Thymus (tissue), 11 donors: Measurements from ENCODE around the gene PXMP4. TPM values are rescaled to one million over a fixed set of nuclear protein-coding genes. Genes with fewer than 3 reads are reported as not detected.

Source experiments
- DNase-seq, 9 donors: peaks; one replicate each; pipeline ENCODE4 v3.0.0-alpha.2; 2013; ENCODE audit warnings: low spot score in 9 of 9, low read depth in 6 of 9, missing footprints in 1 of 9
- H3K27ac ChIP-seq, 2 donors: one replicate each; pipeline ENCODE4 v1.5.1; 2013; ENCODE audit warnings: control low read depth in 1 of 2, low read depth in 1 of 2, low read length in 1 of 2, mild to moderate bottlenecking in 1 of 2, moderate library complexity in 1 of 2
- H3K27me3 ChIP-seq, 2 donors: one replicate each; pipeline ENCODE4 v1.5.1; 2013; ENCODE audit warnings: low read length in 1 of 2; ENCODE audit not compliant: control insufficient read depth in 2 of 2, insufficient read depth in 1 of 2
- H3K36me3 ChIP-seq, 2 donors: one replicate each; pipeline ENCODE4 v1.5.1; 2013; ENCODE audit warnings: low read length in 1 of 2, mild to moderate bottlenecking in 1 of 2, moderate library complexity in 1 of 2; ENCODE audit not compliant: control insufficient read depth in 2 of 2, insufficient read depth in 2 of 2
- H3K4me1 ChIP-seq, 2 donors: one replicate each; pipeline ENCODE4 v1.5.1; 2013; ENCODE audit warnings: low read length in 2 of 2; ENCODE audit not compliant: control insufficient read depth in 2 of 2, insufficient read depth in 2 of 2
- H3K4me3 ChIP-seq, 2 donors: one replicate each; pipeline ENCODE4 v1.5.1; 2013; ENCODE audit warnings: low read length in 2 of 2, control low read depth in 1 of 2, mild to moderate bottlenecking in 1 of 2
- H3K9me3 ChIP-seq, 2 donors: one replicate each; pipeline ENCODE4 v1.5.1; 2013; ENCODE audit warnings: low read length in 1 of 2, mild to moderate bottlenecking in 1 of 2; ENCODE audit not compliant: control insufficient read depth in 2 of 2, insufficient read depth in 1 of 2
- WGBS: extraction: QIAGEN DNeasy Blood & Tissue Kit; methylation state at CpG from one replicate; pipeline ENCODE4 v1.1.7; 2013; 5-methylcytosine and 5-hydroxymethylcytosine counted together
- polyA plus RNA-seq: library from polyadenylated mRNA; stranded (reverse); fragments of 200-250 nt; gene quantifications from one replicate; pipeline ENCODE4 v1.2.3, GENCODE V29; 2013
- total RNA-seq: library from RNA; stranded (reverse); fragments of 120-200 nt; gene quantifications from one replicate; pipeline ENCODE4 v1.2.4, GENCODE V29; 2013
- donor health status: healthy.

PXMP4 gene
- total and polyA plus RNA-seq, 2 donors: 3.8 to 4.0 TPM

GRCh38 chr20:33676121-33676520 lies 44.0 kb downstream of the PXMP4 start:
- H3K36me3 ChIP-seq: peaks cover 5 to 46% of the 10 kb centered on the region in 2 donors
- 98% methylated on average over 11 of the region's 11 CpGs for WGBS
- no peak for DNase-seq
- no peaks in the 10 kb centered on the region for H3K9me3 ChIP-seq
- no peak overlapping the region for H3K4me3 ChIP-seq
- H3K27me3 ChIP-seq: peaks cover 0 to 16% of the 10 kb centered on the region in 2 donors
- H3K4me1 ChIP-seq: peaks cover 50 to 64% of the 10 kb centered on the region in 2 donors
- H3K27ac ChIP-seq: no peak overlapping the region

GRCh38 chr20:33675136-33675959 lies 44.8 kb downstream of the PXMP4 start:
- H3K27me3 ChIP-seq: peaks cover 0 to 16% of the 10 kb centered on the region in 2 donors
- 91% methylated on average over 16 of the region's 16 CpGs for WGBS
- no peak for DNase-seq
- no peaks in the 10 kb centered on the region for H3K9me3 ChIP-seq
- H3K4me1 ChIP-seq: peaks cover 43 to 57% of the 10 kb centered on the region in 2 donors
- H3K4me3 ChIP-seq: no peak overlapping the region
- peaks cover 5 to 41% of the 10 kb centered on the region in 2 donors for H3K36me3 ChIP-seq
- H3K27ac ChIP-seq: no peak overlapping the region

DNA sequence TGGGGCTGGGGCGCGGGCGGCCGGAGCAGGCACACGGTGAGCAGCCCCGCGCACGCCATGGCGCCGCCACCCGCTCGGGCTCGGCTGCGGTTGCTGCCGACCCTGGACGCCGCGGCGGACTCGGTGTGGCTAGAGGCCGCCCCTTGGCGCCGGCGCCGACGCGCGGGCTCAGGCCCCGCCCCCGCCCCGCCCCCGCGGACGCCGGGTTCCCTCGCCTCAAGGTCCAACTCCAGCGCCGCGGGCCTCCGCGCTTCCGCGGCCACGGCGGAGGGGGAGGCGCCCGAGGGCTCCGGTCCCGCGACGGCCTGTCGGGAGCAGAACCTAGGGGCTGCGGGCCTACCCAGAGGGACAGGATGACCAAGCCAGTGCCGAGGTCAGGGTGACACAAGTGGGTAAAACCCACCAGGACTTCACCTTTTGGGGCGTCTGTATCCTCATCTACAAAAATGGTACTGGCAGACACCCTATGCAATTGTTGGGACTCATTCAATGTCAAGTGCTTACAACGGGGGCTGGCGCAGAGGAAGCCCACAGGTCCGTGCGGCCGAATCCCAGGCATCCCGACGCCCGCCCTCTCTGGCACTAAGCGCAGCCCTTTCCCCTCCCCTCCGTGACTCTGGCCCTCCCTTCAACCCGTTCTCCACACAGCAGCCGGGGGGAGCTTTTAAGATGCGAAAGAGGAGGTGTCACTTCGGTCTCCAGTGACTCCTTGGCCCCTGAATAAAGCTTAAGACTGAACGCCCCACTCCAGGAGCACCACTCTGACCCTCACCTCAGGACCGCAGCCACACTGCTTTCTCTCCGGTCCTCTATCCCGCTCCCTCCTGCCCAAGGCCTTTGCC lies 45.6 kb downstream of the PXMP4 start, which contains the start of gene NECAB3:
Gene NECAB3, minus strand, starts transcription at position 135 of the 842 bp plus-strand sequence. Its CDS starts 76 bp downstream, at position 59.
- H3K27ac ChIP-seq: peak within 1 kb of the TSS in 1 of 2 donors; percentile 46
- 10% methylated on average over 72 of the region's 73 CpGs for WGBS
- H3K9me3 ChIP-seq: no peaks in the 10 kb centered on the region
- H3K36me3 ChIP-seq: peaks cover 5 to 35% of the 10 kb centered on the region in 2 donors
- H3K4me3 ChIP-seq: peak within 1 kb of the TSS; percentile 40 to 69
- DNase-seq: peak in 3 of 9 donors; percentile 41 to 56 (median 47)
- H3K27me3 ChIP-seq: peaks cover 0 to 16% of the 10 kb centered on the region in 2 donors
- H3K4me1 ChIP-seq: peaks cover 35 to 48% of the 10 kb centered on the region in 2 donors

- 33% methylated on average over 29 of the region's 29 CpGs for WGBS
- Histone ChIP-seq H3K4me3 (peak overlapping the region; percentile 40 to 69), H3K27ac (peak overlapping the region in 1 of 2 donors; percentile 21), H3K27me3 (peaks cover 0 to 16% of the 10 kb centered on the region in 2 donors), H3K4me1 (peaks cover 26 to 40% of the 10 kb centered on the region in 2 donors), H3K9me3 (no peaks in the 10 kb centered on the region), H3K36me3 (peaks cover 8 to 32% of the 10 kb centered on the region in 2 donors)
- DNase-seq: no peak
Measured at GRCh38 chr20:33673410-33674293, 46.5 kb downstream of the PXMP4 start.

GRCh38 chr20:33673114-33673409 lies 47.0 kb downstream of the PXMP4 start:
- no peak for DNase-seq
- Histone ChIP-seq H3K4me3 (no peak overlapping the region), H3K27me3 (peaks cover 0 to 19% of the 10 kb centered on the region in 2 donors), H3K36me3 (peaks cover 8 to 27% of the 10 kb centered on the region in 2 donors), H3K4me1 (peaks cover 23 to 39% of the 10 kb centered on the region in 2 donors), H3K9me3 (no peaks in the 10 kb centered on the region), H3K27ac (no peak overlapping the region)
- WGBS: 98% methylated on average over 4 of the region's 4 CpGs

DNA sequence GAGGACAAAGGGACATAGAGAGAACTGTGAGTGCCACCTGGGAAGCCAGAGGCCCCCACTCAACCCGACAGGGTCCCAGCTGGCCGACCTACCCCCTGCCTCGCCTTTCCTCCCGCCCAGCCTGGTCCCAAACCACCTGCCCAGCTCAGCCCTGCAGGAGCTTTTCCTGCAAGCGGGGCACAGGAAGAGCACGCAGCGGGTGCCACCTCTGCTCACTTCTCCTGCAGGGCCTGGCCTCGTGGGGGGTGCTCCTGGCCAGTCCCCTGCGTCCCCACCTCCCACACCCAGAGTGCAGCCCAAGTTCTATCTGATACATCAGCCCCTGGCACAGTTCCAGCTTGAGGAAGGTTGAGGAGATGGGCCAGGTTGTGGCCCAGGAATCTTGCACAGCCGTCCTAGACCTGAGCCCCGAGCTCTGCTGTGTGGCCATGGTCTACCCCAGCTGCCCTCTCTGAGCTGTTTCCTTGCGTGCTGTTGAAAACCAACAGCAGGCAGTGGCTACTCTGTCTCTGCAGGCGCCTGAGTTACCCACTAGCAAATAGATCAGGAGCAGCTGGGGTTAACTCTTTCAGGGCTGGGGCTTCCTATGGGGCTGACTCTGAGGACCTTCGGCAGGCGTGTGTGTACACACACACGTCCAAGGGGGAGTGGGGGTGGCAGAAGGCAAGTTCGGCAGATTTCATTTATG lies 47.5 kb downstream of the PXMP4 start:
- Histone ChIP-seq H3K27me3 (peaks cover 0 to 24% of the 10 kb centered on the region in 2 donors), H3K4me1 (peaks cover 22 to 39% of the 10 kb centered on the region in 2 donors), H3K36me3 (peaks cover 8 to 22% of the 10 kb centered on the region in 2 donors), H3K27ac (no peak overlapping the region), H3K4me3 (no peak overlapping the region), H3K9me3 (peaks cover 0 to 3% of the 10 kb centered on the region in 2 donors)
- 79% methylated on average over 17 of the region's 17 CpGs for WGBS
- no peak for DNase-seq

DNA sequence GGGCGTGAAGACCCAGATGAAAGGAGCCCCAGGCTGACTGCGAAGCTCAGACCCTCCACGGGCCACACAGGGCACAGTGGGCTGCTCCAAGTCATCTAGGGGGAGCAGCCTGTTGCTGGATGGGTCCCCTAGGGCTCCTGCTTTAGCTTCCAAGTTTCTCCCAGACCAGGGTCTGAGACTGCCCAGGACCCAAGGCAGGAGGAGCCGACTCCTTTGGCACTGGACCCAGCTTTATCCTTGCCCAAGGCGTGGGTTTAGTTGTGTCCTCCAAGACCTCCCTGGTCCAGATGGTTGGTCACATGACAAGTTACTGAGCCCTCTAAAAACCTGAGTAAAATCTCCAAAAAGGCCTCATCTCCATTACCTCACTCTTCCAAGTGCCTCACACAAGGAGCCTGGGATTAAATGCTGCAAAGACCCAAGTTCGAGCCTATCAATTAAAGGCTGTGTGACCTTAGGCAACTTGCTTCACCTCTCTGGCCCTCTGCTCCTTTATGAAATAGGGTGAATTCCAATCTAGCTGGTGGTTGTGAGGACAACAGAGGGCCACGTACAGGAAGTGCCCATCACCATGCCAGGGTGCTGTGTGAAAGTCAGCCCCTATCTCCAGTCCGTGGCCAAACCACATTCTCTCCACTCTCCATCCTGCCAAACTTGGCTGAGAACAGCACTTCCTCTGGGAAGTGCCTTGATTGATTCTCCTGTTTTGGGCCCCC lies 48.4 kb downstream of the PXMP4 start:
- 93% methylated on average over 8 of the region's 8 CpGs for WGBS
- Histone ChIP-seq H3K27me3 (peaks cover 0 to 33% of the 10 kb centered on the region in 2 donors), H3K4me1 (peaks cover 18 to 40% of the 10 kb centered on the region in 2 donors), H3K9me3 (peaks cover 0 to 5% of the 10 kb centered on the region in 2 donors), H3K27ac (no peak overlapping the region), H3K36me3 (peaks cover 8 to 14% of the 10 kb centered on the region in 2 donors), H3K4me3 (no peak overlapping the region)
- DNase-seq: no peak
